Duodenal mucosa (tissue), 2 donors: ENCODE measurements around the gene GNAT3.

Experiments used
- H3K27ac ChIP-seq: one replicate; pipeline ENCODE4 v1.7.0; 2013; ENCODE audit warnings: low read depth, low read length
- H3K27me3 ChIP-seq, 2 donors: one replicate each; pipeline ENCODE4 v1.7.0; 2013; ENCODE audit warnings: low read length in 2 of 2, control low read depth in 1 of 2; ENCODE audit not compliant: insufficient read depth in 2 of 2, control insufficient read depth in 1 of 2
- H3K36me3 ChIP-seq, 2 donors: one replicate each; pipeline ENCODE4 v1.7.0; 2013; ENCODE audit warnings: low read length in 2 of 2, control low read depth in 1 of 2; ENCODE audit not compliant: insufficient read depth in 2 of 2, control insufficient read depth in 1 of 2
- H3K4me1 ChIP-seq, 2 donors: one replicate each; pipeline ENCODE4 v1.7.0; 2013; ENCODE audit warnings: low read length in 2 of 2, control low read depth in 1 of 2; ENCODE audit not compliant: insufficient read depth in 2 of 2, control insufficient read depth in 1 of 2
- H3K4me3 ChIP-seq, 2 donors: one replicate each; pipeline ENCODE4 v1.7.0; 2013; ENCODE audit warnings: low read length in 2 of 2, low read depth in 1 of 2
- H3K9ac ChIP-seq, 2 donors: one replicate each; pipeline ENCODE4 v1.7.0; 2013; ENCODE audit warnings: low read length in 2 of 2, low read depth in 1 of 2
- H3K9me3 ChIP-seq, 2 donors: one replicate each; pipeline ENCODE4 v1.7.0; 2013; ENCODE audit warnings: low read length in 2 of 2, control low read depth in 1 of 2; ENCODE audit not compliant: control insufficient read depth in 1 of 2

GNAT3 gene

GRCh38 chr7:80428161-80429054 is 83.5 kb downstream of the GNAT3 start:
- H3K4me3 ChIP-seq = no peak overlapping the region
- no peaks in the 10 kb centered on the region for H3K36me3 ChIP-seq
- H3K27me3 ChIP-seq = no peaks in the 10 kb centered on the region
- H3K9ac ChIP-seq = no peak overlapping the region
- no peaks in the 10 kb centered on the region for H3K9me3 ChIP-seq
- H3K4me1 ChIP-seq = peaks cover 0 to 4% of the 10 kb centered on the region in 2 donors
- H3K27ac ChIP-seq = no peak overlapping the region

- Histone ChIP-seq H3K9me3 (no peaks in the 10 kb centered on the region), H3K4me3 (no peak overlapping the region), H3K27me3 (no peaks in the 10 kb centered on the region), H3K27ac (no peak overlapping the region), H3K4me1 (peaks cover 0 to 4% of the 10 kb centered on the region in 2 donors), H3K36me3 (no peaks in the 10 kb centered on the region), H3K9ac (no peak overlapping the region)
Observed at GRCh38 chr7:80427218-80427617, 84.6 kb downstream of the GNAT3 start.

GRCh38 chr7:80420876-80421275 is 91.0 kb downstream of the GNAT3 start:
- Histone ChIP-seq H3K9ac (no peak overlapping the region), H3K36me3 (no peaks in the 10 kb centered on the region), H3K4me3 (no peak overlapping the region), H3K27ac (no peak overlapping the region), H3K27me3 (no peaks in the 10 kb centered on the region), H3K9me3 (no peaks in the 10 kb centered on the region), H3K4me1 (no peaks in the 10 kb centered on the region)

GRCh38 chr7:80417211-80417793 is 94.6 kb downstream of the GNAT3 start:
- Histone ChIP-seq H3K9me3 (no peaks in the 10 kb centered on the region), H3K4me1 (no peaks in the 10 kb centered on the region), H3K27ac (no peak overlapping the region)

GRCh38 chr7:80415522-80415921 is 96.3 kb downstream of the GNAT3 start:
- Histone ChIP-seq H3K4me3 (no peak overlapping the region), H3K27me3 (no peaks in the 10 kb centered on the region), H3K27ac (no peak overlapping the region), H3K36me3 (no peaks in the 10 kb centered on the region), H3K9ac (no peak overlapping the region), H3K4me1 (no peaks in the 10 kb centered on the region), H3K9me3 (no peaks in the 10 kb centered on the region)

More at GRCh38 chr7:80417211-80417793, 94.6 kb downstream of the GNAT3 start:
- no peaks in the 10 kb centered on the region for H3K27me3 ChIP-seq
- H3K36me3 ChIP-seq = no peaks in the 10 kb centered on the region
- H3K9ac ChIP-seq = no peak overlapping the region
- no peak overlapping the region for H3K4me3 ChIP-seq

GRCh38 chr7:80415114-80415513 is 96.8 kb downstream of the GNAT3 start:
- no peak overlapping the region for H3K27ac ChIP-seq
- H3K4me1 ChIP-seq = no peaks in the 10 kb centered on the region
- H3K27me3 ChIP-seq = no peaks in the 10 kb centered on the region
- H3K36me3 ChIP-seq = no peaks in the 10 kb centered on the region
- H3K9ac ChIP-seq = no peak overlapping the region
- no peak overlapping the region for H3K4me3 ChIP-seq
- H3K9me3 ChIP-seq = no peaks in the 10 kb centered on the region

GRCh38 chr7:80414331-80414730 is 97.5 kb downstream of the GNAT3 start:
- Histone ChIP-seq H3K9me3 (no peaks in the 10 kb centered on the region), H3K27ac (no peak overlapping the region), H3K4me3 (no peak overlapping the region), H3K36me3 (no peaks in the 10 kb centered on the region), H3K4me1 (no peaks in the 10 kb centered on the region), H3K27me3 (no peaks in the 10 kb centered on the region), H3K9ac (no peak overlapping the region)

GRCh38 chr7:80413383-80413945 is 98.4 kb downstream of the GNAT3 start:
- Histone ChIP-seq H3K4me3 (no peak overlapping the region), H3K4me1 (no peaks in the 10 kb centered on the region), H3K27ac (no peak overlapping the region), H3K9ac (no peak overlapping the region), H3K9me3 (no peaks in the 10 kb centered on the region), H3K36me3 (no peaks in the 10 kb centered on the region), H3K27me3 (no peaks in the 10 kb centered on the region)

GRCh38 chr7:80412842-80413241 is 99.0 kb downstream of the GNAT3 start:
- Histone ChIP-seq H3K4me3 (no peak overlapping the region), H3K9me3 (no peaks in the 10 kb centered on the region), H3K27ac (no peak overlapping the region), H3K27me3 (no peaks in the 10 kb centered on the region), H3K36me3 (no peaks in the 10 kb centered on the region), H3K9ac (no peak overlapping the region), H3K4me1 (no peaks in the 10 kb centered on the region)

- H3K27ac ChIP-seq = no peak overlapping the region
- H3K4me1 ChIP-seq = no peaks in the 10 kb centered on the region
- H3K36me3 ChIP-seq = no peaks in the 10 kb centered on the region
- no peaks in the 10 kb centered on the region for H3K27me3 ChIP-seq
- H3K9me3 ChIP-seq = no peaks in the 10 kb centered on the region
- H3K9ac ChIP-seq = no peak overlapping the region
- no peak overlapping the region for H3K4me3 ChIP-seq
Observed at GRCh38 chr7:80411621-80412020, 100.2 kb downstream of the GNAT3 start.
